Right lobe of liver (tissue), 6 donors: ENCODE measurements around the gene HDLBP. TPM values are rescaled to one million over a fixed set of nuclear protein-coding genes. Genes with fewer than 3 reads are reported as not detected.
A peak's percentile ranks its signal among the peaks of the same experiment; 100 is the strongest.

Source experiments
- ATAC-seq, 4 donors: fragments of 200-7000 bp; cut with Tn5 transposase; one replicate each; pipeline ENCODE4 v1.9.1; 2020; ENCODE audit warnings: mild to moderate bottlenecking in 4 of 4, moderate library complexity in 4 of 4
- DNase-seq, 3 donors: peaks; one replicate each; pipeline ENCODE4 v3.0.0-alpha.2; 2020
- H3K27ac ChIP-seq, 3 donors: fragments of 200-600 bp; one replicate each; pipeline ENCODE4 v1.8.0; 2022
- H3K27me3 ChIP-seq, 2 donors: fragments of 200-600 bp; one replicate each; pipeline ENCODE4 v1.8.0; 2022
- H3K36me3 ChIP-seq, 4 donors: fragments of 200-600 bp; sonication (generic) in 1 of 4; one replicate each; pipeline versions ENCODE4 v1.5.1 to v1.8.0; 2017 to 2022; ENCODE audit warnings: control low read depth in 1 of 4
- H3K4me1 ChIP-seq, 4 donors: fragments of 200-600 bp; sonication (generic) in 1 of 4; one replicate each; pipeline versions ENCODE4 v1.5.1 to v1.8.0; 2017 to 2022; ENCODE audit warnings: control low read depth in 1 of 4
- H3K4me3 ChIP-seq, 3 donors: fragments of 200-600 bp; one replicate each; pipeline ENCODE4 v1.8.0; 2022
- H3K9me3 ChIP-seq, 4 donors: fragments of 200-600 bp; sonication (generic) in 1 of 4; one replicate each; pipeline versions ENCODE4 v1.5.1 to v1.8.0; 2017 to 2022; ENCODE audit warnings: control low read depth in 1 of 4
- CTCF ChIP-seq, 4 donors: fragments of 200-600 bp in 3 of 4; fragments of 450-650 bp in 1 of 4; IDR thresholded peaks; one replicate each; pipeline versions ENCODE4 v1.5.1 to v1.8.0; 2016 to 2022; ENCODE audit warnings: antibody characterized with exemption in 4 of 4, mild to moderate bottlenecking in 2 of 4
- POLR2A ChIP-seq: fragments of 450-650 bp; IDR thresholded peaks from one replicate; pipeline ENCODE4 v1.6.1; 2017; ENCODE audit warnings: antibody characterized with exemption, mild to moderate bottlenecking
- WGBS: methylation state at CpG from one replicate; pipeline ENCODE4 v1.1.6; 2018; ENCODE audit warnings: low coverage, low lambda C conversion rate; ENCODE audit not compliant: insufficient coverage; ENCODE audit errors: missing lambda C conversion rate; 5-methylcytosine and 5-hydroxymethylcytosine counted together
- intact Hi-C, 2 donors: fragments of 100-400 bp; cut with DNase I; formaldehyde crosslinking; loops; one replicate each; pipeline versions ENCODE4 v1.11.2 to v1.14.1; 2022
- total RNA-seq, 6 experiments: library from RNA; depleted of rRNA in 2 of 6; stranded (reverse); fragments of >200 nt in 2 of 6; fragmentation: NEBNext Ultra II Directional in 3 of 6; extraction: Animal tissue kit (Norgen Biotek cat#: 25700) in 3 of 6; gene quantifications; one replicate each; pipeline versions ENCODE4 v1.1.0 to v1.2.4, GENCODE V29; 2016 to 2023
- donor health status: DM: no; HTN: yes; CAD: no.
- donor health status: DM: no; HTN: no; CAD: no.
- donor health status: DM: no; HTN: no; CAD: no.
- donor health status: DM: no; HTN: yes; CAD: no.
- donor health status: DM: no; HTN: yes; CAD: no.

HDLBP gene
- total RNA-seq, 6 experiments from 2014 or later, result 341 to 557 (median 479) TPM

GRCh38 chr2:241204010-241204384, 111.5 kb downstream of the HDLBP start:
- H3K27ac ChIP-seq, result no peak overlapping the region
- H3K4me3 ChIP-seq, result no peak overlapping the region
- no peak for DNase-seq
- ATAC-seq, result no peak
- H3K36me3 ChIP-seq, result no peaks in the 10 kb centered on the region
- intact Hi-C loops, result no loop called here
- TF ChIP-seq CTCF (IDR thresholded peaks at IDR 0.05) (no peak), POLR2A (no peak)
- no peaks in the 10 kb centered on the region for H3K27me3 ChIP-seq
- WGBS, result 82% methylated on average over 8 of the region's 10 CpGs
- H3K9me3 ChIP-seq, result no peaks in the 10 kb centered on the region
- H3K4me1 ChIP-seq, result peaks cover 0 to 4% (median 0%) of the 10 kb centered on the region in 4 donors

GRCh38 chr2:241203218-241204009, 112.1 kb downstream of the HDLBP start:
- DNase-seq (no peak), ATAC-seq (no peak)
- Histone ChIP-seq H3K36me3 (no peaks in the 10 kb centered on the region), H3K9me3 (no peaks in the 10 kb centered on the region), H3K4me3 (no peak overlapping the region), H3K27ac (no peak overlapping the region), H3K4me1 (peaks cover 0 to 4% (median 0%) of the 10 kb centered on the region in 4 donors), H3K27me3 (no peaks in the 10 kb centered on the region)
- TF ChIP-seq POLR2A (no peak), CTCF (IDR thresholded peaks at IDR 0.05) (no peak)
- WGBS, result 87% methylated on average over 3 of the region's 27 CpGs
- intact Hi-C loops, result no loop called here

GRCh38 chr2:241202681-241203080, 112.8 kb downstream of the HDLBP start:
- intact Hi-C loops, result no loop called here
- WGBS, result no CpG with 5 or more reads among the region's 9 CpGs
- no peak for ATAC-seq

GRCh38 chr2:241202268-241202585, 113.2 kb downstream of the HDLBP start:
- intact Hi-C loops, result no loop called here

More at GRCh38 chr2:241202681-241203080, 112.8 kb downstream of the HDLBP start:
- Histone ChIP-seq H3K9me3 (no peaks in the 10 kb centered on the region), H3K4me1 (peaks cover 0 to 4% (median 0%) of the 10 kb centered on the region in 4 donors), H3K27ac (no peak overlapping the region), H3K36me3 (no peaks in the 10 kb centered on the region), H3K27me3 (no peaks in the 10 kb centered on the region), H3K4me3 (no peak overlapping the region)
- no peak for TF ChIP-seq CTCF (IDR thresholded peaks at IDR 0.05)
- TF ChIP-seq POLR2A, result no peak
- DNase-seq, result no peak

More at GRCh38 chr2:241202268-241202585, 113.2 kb downstream of the HDLBP start:
- WGBS, result no CpG with 5 or more reads among the region's 15 CpGs
- H3K27ac ChIP-seq, result no peak overlapping the region
- TF ChIP-seq POLR2A (no peak), CTCF (IDR thresholded peaks at IDR 0.05) (no peak)
- H3K27me3 ChIP-seq, result no peaks in the 10 kb centered on the region
- ATAC-seq, result no peak
- peaks cover 0 to under 1% (median 0%) of the 10 kb centered on the region in 4 donors for H3K4me1 ChIP-seq
- no peaks in the 10 kb centered on the region for H3K36me3 ChIP-seq
- H3K4me3 ChIP-seq, result no peak overlapping the region
- peak in 1 of 3 donors; percentile 20 for DNase-seq
- H3K9me3 ChIP-seq, result no peaks in the 10 kb centered on the region
